GM12872 (cell line): ENCODE results near the gene BACE2.

Experiments
- TF ChIP-seq, protein P1 (sequence below): IDR thresholded peaks from 3 replicates; pipeline ENCODE4 v1.5.1; 2011; ENCODE audit warnings: low read depth, mild to moderate bottlenecking, low read length, moderate library complexity; ENCODE audit not compliant: insufficient read depth

The BACE2 gene

DNA sequence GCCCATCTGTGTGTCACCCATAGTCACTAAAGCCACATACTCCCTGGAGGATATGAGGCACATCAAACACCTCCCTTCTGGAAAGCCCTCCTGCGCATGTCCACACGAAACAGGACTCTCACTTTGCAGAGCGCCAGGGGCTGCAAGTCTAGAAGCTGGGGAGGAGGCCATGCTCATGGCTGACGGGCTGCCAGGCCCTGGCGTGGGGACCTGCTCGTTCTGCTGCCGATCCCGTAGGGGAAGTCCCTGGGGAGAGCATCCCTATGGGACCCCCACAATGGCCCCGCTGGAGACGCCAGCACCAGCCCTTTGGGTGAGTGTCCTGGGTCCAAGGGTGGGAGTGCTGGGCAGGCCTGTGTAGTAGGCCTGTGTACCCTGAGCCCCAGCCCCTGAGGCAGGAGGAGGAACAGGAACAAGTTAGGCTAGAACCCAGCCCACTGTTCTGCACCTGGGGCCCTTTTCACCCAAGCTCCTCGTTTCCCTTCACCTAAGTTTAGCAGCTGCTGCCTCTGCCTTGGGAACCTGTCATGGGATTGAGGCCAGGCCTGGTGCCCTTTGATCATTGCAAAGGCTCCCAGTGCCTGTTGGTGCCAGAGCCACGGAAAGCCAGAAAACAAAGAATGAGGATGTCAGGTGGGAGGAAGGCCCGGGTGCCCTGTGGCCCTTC is 158.6 kb downstream of the BACE2 start:
- TF ChIP-seq, protein P1, sequence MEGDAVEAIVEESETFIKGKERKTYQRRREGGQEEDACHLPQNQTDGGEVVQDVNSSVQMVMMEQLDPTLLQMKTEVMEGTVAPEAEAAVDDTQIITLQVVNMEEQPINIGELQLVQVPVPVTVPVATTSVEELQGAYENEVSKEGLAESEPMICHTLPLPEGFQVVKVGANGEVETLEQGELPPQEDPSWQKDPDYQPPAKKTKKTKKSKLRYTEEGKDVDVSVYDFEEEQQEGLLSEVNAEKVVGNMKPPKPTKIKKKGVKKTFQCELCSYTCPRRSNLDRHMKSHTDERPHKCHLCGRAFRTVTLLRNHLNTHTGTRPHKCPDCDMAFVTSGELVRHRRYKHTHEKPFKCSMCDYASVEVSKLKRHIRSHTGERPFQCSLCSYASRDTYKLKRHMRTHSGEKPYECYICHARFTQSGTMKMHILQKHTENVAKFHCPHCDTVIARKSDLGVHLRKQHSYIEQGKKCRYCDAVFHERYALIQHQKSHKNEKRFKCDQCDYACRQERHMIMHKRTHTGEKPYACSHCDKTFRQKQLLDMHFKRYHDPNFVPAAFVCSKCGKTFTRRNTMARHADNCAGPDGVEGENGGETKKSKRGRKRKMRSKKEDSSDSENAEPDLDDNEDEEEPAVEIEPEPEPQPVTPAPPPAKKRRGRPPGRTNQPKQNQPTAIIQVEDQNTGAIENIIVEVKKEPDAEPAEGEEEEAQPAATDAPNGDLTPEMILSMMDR = no peak

DNA sequence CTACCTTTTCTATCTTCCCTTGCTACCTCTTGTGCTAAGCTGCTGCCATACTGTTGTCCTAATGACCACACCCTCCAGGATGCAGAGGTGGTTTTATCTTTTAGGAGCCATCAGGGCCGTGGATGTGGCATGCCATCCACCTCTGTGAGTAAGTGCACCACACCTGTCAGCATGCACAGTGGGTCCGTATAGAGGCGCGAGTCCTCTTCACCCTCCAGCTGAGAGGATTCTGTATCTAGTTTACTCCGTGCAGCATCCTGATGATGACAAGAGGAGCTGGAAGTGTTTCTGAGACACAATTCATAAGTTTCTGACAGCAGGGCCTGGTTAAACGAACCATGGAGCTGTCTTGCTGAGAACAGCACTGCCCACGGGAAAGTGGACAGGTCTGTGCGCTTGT is 159.8 kb downstream of the BACE2 start:
- TF ChIP-seq, protein P1 = no peak

DNA sequence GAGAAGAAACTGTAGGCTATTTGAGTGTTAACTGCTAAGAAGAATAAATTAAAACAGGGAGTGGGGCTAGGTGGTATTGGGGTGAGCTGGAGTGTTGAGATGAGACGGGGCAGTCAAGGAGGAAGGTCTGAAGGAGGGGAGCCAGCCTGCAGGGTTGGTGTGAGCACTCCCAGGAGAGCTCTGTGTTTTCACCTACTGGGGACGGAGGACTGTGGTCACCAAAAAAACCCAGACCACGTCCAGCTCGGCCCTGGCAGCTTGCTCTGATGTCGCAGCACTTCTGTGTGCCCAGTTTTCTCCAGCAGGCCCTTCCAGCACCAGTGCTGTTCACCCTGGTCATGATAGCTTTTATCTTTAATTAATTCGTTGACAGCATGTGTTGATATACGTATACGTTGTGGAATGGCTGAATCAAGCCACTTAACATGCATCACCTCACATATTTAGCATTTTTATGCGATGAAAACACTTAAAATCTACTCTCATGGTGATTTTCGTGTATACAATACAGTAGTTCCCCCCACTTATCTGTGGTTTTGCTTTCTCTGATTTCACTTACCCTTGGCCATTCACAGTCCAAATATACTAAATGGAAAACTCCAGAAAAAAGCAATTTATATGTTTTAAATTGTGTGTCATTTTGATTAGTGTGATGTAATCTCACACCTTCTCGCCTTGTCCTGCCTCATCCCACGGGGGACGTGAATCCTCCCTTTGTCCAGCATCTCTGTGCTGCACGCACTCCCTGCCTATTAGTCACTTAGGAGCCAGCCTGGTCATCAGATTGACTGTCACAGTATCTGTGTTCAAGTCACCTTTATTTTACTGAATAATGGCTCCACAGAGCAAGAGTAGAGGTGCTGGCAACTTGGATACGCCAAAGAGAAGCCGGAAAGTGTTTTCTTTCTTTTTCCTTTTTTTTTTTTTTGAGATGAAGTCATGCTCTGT is 161.0 kb downstream of the BACE2 start:
- TF ChIP-seq, protein P1 = no peak
